GM18907 (cell line): ENCODE results near the gene RNF19B.

Source experiments
- ATAC-seq: cut with Tn5 transposase; IDR thresholded peaks from one replicate; pipeline ENCODE4 v1.9.1; 2021; ENCODE audit warnings: mild to moderate bottlenecking, moderate library complexity; ENCODE audit not compliant: unreplicated experiment

Gene RNF19B

DNA sequence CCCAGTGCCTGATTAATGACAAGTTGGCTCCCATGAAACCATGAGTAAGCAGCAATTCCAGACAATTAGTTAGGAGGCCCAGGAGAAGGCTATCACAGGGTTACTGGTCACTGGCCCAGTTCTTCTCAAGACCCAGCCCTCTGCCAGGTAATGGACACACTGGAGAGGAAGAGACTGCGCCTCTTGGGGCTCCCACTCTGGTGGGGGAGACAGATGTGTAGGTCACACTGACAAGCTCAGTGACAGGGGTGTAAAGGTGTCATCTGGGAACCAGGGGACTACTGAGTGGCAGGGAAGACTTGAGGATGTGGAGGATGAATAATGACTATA lies 73.4 kb downstream of the RNF19B start:
- no peak for ATAC-seq

DNA sequence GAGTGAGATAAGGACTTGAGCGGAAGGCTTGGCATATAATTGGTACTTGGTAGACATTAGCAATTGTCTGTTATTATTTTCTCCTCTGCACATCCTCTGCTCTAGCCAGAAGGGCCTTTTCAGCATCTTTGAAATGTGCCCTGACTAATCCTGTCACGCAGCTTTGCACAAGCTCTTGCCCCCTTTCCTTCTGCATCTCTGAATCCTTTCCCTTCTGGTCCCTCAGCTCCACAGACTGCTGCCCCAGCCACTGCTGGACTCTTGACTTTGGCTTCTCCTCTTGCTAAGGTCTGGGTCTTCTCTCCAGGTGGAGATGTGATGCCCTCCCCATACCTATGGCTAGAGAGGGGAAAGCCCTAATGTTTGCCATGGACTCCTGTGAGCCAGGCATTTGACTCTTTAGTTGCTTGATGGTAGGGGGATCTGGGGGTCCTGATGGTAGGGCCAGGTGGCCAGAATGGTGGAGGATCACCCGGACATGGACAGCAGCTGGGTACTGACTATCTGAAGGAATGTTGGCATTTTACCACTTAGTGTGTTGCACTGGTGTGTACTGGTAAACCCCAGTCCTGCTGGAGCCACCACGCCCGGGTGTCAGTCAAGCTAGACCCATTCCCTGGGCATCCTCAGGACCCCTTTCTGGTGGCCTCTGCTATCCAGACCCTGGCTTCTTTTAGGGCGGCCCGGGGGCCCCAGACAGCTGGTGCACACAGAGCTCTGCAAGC lies 73.9 kb downstream of the RNF19B start:
- ATAC-seq = no peak

DNA sequence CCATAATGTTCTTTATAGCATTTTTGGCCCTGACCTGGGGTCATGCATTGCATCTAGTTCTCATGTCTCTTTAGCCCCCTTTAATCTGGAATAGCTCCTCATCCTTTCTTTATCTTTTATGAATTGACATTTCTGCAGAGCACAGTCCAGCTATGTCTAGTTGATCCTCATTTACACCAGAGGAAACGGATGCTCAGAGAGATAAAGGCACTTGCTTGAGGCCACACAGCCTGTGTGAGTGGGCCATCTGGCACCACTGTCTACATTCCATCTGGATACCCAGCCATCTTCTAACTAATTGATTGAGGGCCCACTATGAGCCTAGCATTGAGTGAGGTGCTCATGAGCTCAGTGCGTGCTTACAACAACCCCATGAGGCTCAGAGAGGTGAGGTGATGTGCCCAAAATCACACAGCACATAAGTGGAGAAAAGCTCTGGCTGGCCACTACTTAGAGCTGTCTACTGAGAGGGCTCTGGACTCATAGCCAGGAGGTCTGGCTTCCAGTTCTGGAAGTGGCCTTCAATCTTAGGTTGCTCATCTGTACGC lies 74.8 kb downstream of the RNF19B start:
- no peak for ATAC-seq

DNA sequence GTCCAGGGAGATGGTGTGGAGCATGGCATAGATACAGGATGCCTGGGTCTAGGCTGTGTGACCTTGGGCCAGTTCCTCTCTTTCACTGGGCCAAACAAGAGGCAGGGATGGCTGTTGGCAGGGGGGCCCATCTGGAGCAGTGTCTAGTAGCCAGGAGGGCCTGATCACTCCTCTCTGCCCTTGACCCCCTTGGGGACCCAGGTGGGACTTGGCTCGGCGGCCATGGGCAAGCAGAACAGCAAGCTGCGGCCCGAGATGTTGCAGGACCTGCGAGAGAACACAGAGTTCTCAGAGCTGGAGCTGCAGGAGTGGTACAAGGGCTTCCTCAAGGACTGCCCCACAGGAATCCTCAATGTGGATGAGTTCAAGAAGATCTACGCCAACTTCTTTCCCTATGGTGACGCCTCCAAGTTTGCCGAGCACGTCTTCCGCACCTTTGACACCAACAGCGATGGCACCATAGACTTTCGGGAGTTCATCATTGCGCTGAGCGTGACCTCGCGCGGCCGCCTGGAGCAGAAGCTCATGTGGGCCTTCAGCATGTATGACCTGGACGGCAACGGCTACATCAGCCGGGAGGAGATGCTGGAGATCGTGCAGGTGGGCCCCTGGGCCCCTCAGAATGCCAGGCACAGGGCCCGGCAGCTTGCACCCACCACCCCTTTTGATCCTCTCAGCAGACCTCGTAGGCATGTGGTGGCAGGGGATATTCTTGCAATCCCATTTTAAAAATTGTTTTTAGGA lies 75.8 kb downstream of the RNF19B start:
- ATAC-seq = no peak

DNA sequence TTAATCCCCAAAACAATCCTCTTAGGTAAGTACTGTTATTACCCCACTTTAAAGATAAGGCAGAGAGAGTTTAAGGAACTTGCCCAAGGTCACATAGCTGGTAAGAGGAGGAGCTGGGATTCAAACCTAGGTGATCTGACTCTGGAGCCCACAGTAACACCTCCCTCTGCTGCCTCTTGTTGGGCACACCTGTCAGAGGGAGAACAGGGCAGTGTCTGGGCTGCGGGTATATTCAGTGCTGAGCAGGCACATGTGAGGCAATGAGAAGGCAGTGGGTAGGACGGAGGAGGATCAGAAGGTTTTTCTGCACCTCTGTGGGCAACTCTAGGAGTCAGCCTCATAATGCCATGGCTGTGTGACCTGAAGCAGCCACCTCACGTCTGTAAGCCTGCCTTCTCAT lies 76.5 kb downstream of the RNF19B start:
- no peak for ATAC-seq

DNA sequence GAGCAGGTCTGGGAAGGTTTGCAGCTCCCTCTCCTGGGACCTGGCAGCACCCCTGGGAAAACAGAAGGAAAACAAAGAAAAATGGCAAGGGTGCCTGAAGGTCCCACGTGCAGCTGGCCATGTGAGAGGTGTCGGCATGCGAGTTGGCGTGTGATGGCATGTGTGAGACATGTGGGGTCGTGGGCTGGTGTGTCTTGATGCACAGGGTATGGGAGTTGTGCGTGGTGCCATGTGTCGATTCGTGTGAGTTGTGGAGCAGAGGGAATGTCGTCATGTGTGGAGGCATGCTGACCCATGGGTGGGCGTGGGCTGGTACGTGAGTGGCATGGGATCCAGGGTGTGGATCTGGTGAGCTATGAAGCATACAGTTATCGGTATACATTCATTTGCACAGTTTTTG lies 77.0 kb downstream of the RNF19B start:
- ATAC-seq = no peak

DNA sequence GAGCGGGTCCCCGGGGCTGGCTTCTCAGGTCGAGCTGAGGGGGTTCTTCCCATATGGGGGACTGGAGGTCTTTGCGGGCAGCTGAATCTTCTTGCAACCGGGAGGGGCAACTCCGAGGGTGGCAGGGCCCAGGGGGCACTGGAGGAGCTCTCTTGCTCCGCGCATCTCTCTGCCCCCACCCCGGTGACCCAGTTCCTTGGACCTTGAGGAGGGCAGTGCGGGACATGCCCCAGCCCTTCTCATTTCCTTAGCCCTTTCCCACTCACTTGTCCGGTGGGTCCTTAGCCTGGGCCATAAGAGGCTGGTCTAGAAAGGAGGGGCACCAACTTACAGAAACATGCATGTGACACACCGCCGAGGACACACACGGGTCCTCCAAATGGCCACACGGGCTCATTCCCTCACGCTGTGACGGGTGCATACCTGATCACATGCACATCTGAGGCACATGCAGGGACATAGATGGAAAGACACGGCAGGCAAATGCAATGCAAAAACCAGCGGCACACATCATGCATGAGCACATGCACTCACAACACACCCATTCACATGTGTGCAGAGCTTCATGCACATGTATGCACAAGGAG lies 77.7 kb downstream of the RNF19B start:
- no peak for ATAC-seq
